ENCODE data around the gene ACOXL. TPM values are rescaled to one million over a fixed set of nuclear protein-coding genes. Genes with fewer than 3 reads are reported as not detected.

The ACOXL gene
- total and polyA plus RNA-seq, 2 donors (not counting 3 experiments of a cell fraction or from before 2014, with no cell fraction given) = not detected

DNA sequence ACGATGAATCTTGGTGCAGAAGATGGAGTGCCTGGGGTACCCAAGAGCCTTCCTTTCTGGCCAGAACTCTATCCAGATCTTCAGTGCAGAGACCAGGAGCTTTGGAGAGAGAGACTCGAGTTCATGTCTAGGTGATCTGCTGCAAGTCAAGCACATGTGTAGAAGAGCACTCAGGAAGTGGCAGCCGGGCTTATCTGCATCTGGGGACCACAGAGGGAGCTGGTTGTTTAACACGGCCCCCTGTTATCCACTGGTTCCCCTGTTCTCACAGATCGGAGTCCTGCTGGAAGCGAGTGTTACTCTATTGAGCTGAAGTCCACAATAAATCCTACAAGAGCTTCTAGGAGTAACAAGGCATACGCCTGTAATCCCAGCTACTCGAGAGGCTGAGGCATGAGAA, 128.3 kb downstream of the ACOXL start:
- peaks cover 8 to 13% of the 10 kb centered on the region in 2 experiments for H3K27me3 ChIP-seq (ENCODE audit: control insufficient read depth in 2 of 2, insufficient read depth in 2 of 2, low read length in 2 of 2)
- no peaks in the 10 kb centered on the region for H3K9me1 ChIP-seq (replicated peaks; ENCODE audit: control insufficient read depth, extremely low read depth, insufficient read depth, low read length)
- H2AFZ ChIP-seq (ENCODE audit: low read depth, low read length) = no peak overlapping the region
- H3K4me1 ChIP-seq (ENCODE audit: control insufficient read depth, extremely low read depth, insufficient read depth, low read length) = no peaks in the 10 kb centered on the region
- CTCF ChIA-PET = interaction anchor here (2.2 kb wide), 1 partner anchor 19 kb away, joined by 7 read pairs; no protein-coding TSS in a partner anchor
- no peak overlapping the region for H3K4me3 ChIP-seq (replicated peaks in 1 of 3; ENCODE audit: insufficient read depth in 1 of 3, low read depth in 1 of 3, low read length in 3 of 3)
- no peaks in the 10 kb centered on the region for H3K36me3 ChIP-seq (ENCODE audit: control insufficient read depth in 2 of 2, extremely low read depth in 1 of 2, insufficient read depth in 2 of 2, low read length in 2 of 2)
- TF ChIP-seq FOS (IDR thresholded peaks at IDR 0.05; ENCODE audit: borderline replicate concordance, insufficient read depth, low read length) (no peak), GATA2 (IDR thresholded peaks at IDR 0.05; ENCODE audit: insufficient read depth, insufficient read length, low read depth, low read length) (no peak), POLR2AphosphoS5 (IDR thresholded peaks at IDR 0.05; ENCODE audit: insufficient read depth, low read depth, low read length) (no peak), CTCF (IDR thresholded peaks at IDR 0.05; ENCODE audit: extremely low read depth in 1 of 2, insufficient read depth in 1 of 2, low read depth in 1 of 2, low read length in 2 of 2) (no peak), EZH2 (IDR thresholded peaks at IDR 0.05; ENCODE audit: borderline replicate concordance, low read depth, low read length, severe bottlenecking) (no peak), POLR2A (IDR thresholded peaks at IDR 0.05; ENCODE audit: low read depth, low read length) (no peak), JUN (IDR thresholded peaks at IDR 0.05; ENCODE audit: borderline replicate concordance, insufficient read depth, insufficient read length, low read depth) (no peak), MYC (IDR thresholded peaks at IDR 0.05; ENCODE audit: low read depth, low read length) (no peak)
- TF ChIP-seq, protein P1, sequence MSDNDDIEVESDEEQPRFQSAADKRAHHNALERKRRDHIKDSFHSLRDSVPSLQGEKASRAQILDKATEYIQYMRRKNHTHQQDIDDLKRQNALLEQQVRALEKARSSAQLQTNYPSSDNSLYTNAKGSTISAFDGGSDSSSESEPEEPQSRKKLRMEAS (IDR thresholded peaks at IDR 0.05; ENCODE audit: insufficient read depth, insufficient read length) = no peak
- dilution Hi-C loops (cut with MboI; ENCODE audit: extremely low pct_ligation_motif_present, low sequenced_read_pairs) = no loop called here
- no peaks in the 10 kb centered on the region for H3K79me2 ChIP-seq (ENCODE audit: control insufficient read depth, insufficient read depth, low read length)
- no peak for DNase-seq (ENCODE audit: low read depth, low spot score)
- intact Hi-C loops (cut with micrococcal nuclease) = no loop called here
- no peaks in the 10 kb centered on the region for H3K9me3 ChIP-seq (replicated peaks; ENCODE audit: control insufficient read depth, insufficient read depth, low read length)
- BruUV-seq (replicated peaks) = no TSS peak
- POLR2A ChIA-PET = no interaction called here
- no peaks in the 10 kb centered on the region for H4K20me1 ChIP-seq (replicated peaks; ENCODE audit: control insufficient read depth, extremely low read depth, insufficient read depth, low read length)
- H3K27ac ChIP-seq (ENCODE audit: insufficient read depth, low read depth, low read length) = no peak overlapping the region
- H3K4me2 ChIP-seq (ENCODE audit: insufficient read depth, low read length) = no peak overlapping the region
- H3K9ac ChIP-seq (replicated peaks; ENCODE audit: extremely low read depth, insufficient read depth, low read length) = no peak overlapping the region
- FAIRE-seq = no peak
